ENCODE results near the gene FCSK.
"Not testable (repeated sequence)": the region's sequence is repeated elsewhere in the genome, so short reads cannot be mapped to it uniquely, and the experiment has no call there.

The FCSK gene

DNA sequence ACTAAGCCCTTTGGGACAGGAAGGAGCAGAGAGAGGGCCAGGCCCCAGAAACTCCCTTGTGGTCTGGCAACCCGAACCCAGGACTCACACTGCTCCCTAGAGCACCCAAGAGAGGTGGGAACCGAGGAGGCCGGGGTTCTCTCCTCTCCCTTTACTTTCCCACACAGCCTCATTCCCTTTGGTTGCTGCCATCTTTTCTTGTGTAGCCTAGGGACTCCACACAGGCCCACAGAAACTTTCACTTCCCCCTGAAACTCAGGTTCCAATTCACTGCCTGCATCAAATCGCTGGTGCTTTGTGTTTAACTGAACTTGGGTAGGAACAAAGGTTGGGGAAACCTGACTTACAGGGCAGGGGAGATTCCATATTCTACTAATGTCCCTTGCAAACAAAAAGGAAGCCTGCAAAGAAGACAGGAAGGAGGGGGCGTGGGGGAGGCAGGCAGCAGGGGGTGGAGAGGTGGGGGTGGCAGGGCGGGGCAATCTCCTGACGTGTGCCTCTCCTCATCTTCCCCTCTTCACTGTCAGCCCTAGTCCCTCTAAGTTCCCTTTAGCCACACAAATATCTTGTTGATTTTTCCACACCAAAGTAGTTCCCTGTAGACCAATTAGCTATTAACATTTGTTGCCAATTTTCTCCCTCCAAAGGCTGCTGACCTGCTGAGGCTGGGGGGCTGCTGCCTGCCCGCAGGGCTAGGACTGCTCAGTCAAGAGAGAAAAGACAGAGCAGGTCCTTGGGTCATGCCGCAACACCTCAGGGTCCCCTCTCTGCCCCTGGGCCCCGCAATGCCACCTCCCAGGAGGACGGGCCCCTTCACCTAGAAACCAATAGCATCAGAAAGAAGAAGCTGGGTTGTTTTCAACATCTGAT, 23.5 kb upstream of the FCSK start:
- peak; percentile 81 for DNase-seq (ENCODE audit: low read depth, low spot score)

DNA sequence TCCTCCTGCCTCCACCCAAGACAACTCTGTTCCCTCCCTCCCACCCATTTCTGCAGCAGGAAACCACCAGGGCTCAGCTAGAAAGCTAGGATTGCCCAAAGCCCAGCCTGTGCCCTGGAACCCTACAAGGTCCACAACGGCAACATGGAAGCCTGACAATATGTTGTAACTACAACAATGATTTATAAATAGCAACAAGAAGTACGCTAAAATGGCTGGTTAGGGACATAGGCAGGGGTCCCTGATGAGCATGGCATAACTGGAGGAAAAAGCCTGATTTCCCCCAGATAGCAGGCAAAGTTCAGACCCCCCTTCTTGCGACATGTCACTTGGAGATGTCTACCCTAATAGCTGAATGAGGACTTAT, 22.1 kb upstream of the FCSK start:
- DNase-seq (ENCODE audit: low read depth, low spot score): no peak

- peak; percentile 60 for DNase-seq (ENCODE audit: low read depth, low spot score)
Measured at GRCh38 chr16:70432723-70433457, 21.5 kb upstream of the FCSK start.

- peak; percentile 60 for DNase-seq (ENCODE audit: low read depth, low spot score)
Measured at GRCh38 chr16:70433458-70434103, 20.8 kb upstream of the FCSK start.

- DNase-seq (ENCODE audit: low read depth, low spot score): no peak
Measured at GRCh38 chr16:70434484-70435260, 19.7 kb upstream of the FCSK start.

GRCh38 chr16:70437017-70437581, 17.3 kb upstream of the FCSK start:
- DNase-seq (ENCODE audit: low read depth, low spot score): peak; percentile 95

DNA sequence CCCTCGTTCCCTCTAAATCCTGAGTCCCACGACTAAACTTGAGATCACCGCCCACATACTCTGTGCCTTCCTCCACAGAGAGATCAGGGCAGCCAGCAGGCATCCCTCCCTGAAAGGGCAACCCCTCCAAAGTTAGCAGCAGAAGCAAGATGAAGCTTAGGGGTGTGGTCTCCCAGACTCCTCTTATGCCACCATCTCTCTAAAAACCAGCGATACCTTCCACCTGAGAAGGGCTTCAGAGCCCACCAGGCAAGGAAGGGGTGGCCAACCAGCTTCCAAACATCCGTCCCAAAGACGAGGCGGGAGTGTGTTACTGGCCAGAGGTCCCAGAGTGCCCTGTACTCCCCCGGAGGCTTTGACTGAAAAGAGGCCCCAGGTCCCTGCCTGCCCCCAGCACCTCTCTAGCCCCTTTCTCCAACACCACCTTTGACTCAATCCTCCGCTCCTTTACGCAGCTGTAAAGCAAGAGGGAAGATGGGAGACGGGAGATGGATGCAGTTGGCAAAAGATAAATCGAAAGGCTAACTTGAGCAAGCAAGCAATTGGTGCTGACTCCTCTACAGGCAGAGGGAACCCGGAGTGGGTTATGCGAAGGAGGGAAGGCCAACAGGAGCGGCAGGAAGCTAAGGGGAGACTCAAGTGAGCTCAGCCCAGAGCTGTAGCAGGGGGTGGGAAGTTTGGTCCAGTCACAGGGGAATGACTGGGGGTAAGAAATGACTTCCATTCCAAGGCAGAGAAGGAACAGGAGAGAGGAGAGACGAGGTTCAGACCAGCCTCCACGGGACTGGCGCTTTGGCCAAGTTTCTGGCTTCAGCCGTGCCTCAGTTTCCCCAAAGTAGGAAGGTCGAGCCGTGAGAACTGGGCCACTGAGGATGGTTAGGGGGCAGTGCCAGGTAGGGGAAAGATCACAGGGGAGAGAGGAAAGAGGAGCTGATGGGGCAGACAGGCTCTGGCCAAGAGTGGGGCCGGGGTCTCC, 16.5 kb upstream of the FCSK start:
- peak; percentile 50 for DNase-seq (ENCODE audit: low read depth, low spot score)

GRCh38 chr16:70438585-70438968, 15.8 kb upstream of the FCSK start:
- no peak for DNase-seq (ENCODE audit: low read depth, low spot score)

DNA sequence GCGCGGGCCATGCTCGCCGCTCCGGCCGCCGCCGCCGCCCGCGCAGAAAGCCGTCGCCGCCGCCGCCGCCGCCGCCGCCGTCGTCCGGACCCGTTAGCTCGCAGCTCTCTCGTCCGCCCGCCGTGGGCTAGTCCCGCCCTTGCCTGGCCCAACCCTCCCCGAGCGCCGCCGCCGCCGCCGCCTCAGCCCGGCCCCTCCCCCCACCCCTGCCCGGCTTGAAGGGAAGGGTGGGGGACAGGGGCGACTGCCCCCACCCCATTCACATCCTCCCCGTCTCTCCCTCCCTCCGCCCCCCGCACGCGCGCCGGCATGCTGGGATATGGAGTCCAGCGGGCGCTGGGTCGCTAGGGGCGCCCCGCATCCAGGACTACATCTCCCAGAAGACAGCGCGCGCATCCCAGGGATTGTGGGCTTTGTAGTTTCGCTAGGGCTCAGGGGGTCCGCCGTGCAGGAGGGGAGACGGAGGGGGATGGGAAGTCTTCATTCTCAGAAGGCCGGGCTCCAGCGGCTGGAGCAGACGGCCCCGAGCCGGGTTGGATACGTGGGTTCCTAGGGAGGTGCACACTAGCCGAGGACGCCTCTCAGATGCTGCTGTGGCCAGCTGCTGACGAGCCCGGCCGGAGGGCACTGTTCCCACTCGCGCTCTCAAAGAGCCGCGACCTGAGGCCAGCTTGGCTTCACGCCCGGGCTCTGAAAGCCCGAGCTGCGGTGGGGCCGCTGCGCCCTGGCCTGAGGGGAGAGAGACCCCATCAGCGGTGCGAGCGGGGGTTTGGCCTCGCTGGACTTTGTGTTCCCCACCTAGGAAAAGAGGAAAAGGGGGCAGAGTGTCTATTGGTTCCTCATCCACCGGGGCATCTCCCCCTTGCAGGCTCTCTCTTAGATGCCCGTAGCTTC, 15.2 kb upstream of the FCSK start, which contains the start of gene ST3GAL2:
Gene ST3GAL2 (minus strand): TSS at position 132 of the 894 bp plus-strand sequence. CDS start 40,570 bp downstream, outside the sequence.
- DNase-seq (ENCODE audit: low read depth, low spot score): peak; percentile 95

DNA sequence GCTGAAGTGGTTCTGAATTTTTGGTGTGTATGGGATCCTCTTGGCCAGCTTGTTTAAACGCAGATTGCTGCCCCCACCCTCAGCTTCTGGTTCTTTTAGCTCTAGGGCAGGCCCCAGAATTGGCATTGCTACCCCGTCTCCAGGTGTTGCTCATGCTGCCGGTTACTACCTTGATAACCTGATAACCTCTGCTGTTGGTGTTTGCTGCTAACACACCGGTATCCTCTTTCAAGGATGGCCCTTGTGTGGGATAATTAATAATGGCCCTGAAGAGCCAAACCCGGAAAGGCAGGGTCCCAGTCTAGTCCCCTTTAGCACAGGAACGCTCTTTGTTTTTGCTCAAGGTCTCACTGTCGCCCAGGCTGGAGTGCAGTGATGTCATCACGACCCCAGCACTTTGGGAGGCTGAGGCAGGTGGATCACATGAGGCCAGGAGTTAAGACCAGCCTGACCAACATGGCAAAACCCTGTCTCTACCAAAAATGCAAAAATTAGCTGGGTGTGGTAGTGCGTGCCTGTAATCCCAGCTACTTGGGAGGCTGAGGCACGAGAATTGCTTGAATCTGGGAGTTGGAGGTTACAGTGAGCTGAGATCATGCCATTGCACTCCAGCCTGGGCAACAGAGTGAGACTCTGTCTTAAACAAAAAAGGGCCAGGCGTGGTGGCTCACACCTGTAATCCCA, 14.2 kb upstream of the FCSK start:
- peak; percentile 25 for DNase-seq (ENCODE audit: low read depth, low spot score)

GRCh38 chr16:70441406-70441990, 12.9 kb upstream of the FCSK start:
- DNase-seq (ENCODE audit: low read depth, low spot score): no peak

GRCh38 chr16:70442344-70442743, 12.1 kb upstream of the FCSK start:
- DNase-seq (ENCODE audit: low read depth, low spot score): no peak

GRCh38 chr16:70444249-70445063, 9.9 kb upstream of the FCSK start:
- no peak for DNase-seq (ENCODE audit: low read depth, low spot score)

- DNase-seq (ENCODE audit: low read depth, low spot score): no peak
Measured at GRCh38 chr16:70448075-70448474, 6.3 kb upstream of the FCSK start.

GRCh38 chr16:70450142-70451003, 4.0 kb upstream of the FCSK start:
- not testable (repeated sequence) for DNase-seq (ENCODE audit: low read depth, low spot score)

GRCh38 chr16:70451004-70451340, 3.4 kb upstream of the FCSK start:
- DNase-seq (ENCODE audit: low read depth, low spot score): not testable (repeated sequence)

All from ELF-1 (cell line).